ENCODE measurements around the gene COL18A1.

The COL18A1 gene

GRCh38 chr21:45533361-45533845, 128.4 kb downstream of the COL18A1 start:
- no peak for DNase-seq (ENCODE audit: low read depth in 2 of 2)

GRCh38 chr21:45533846-45534635, 129.1 kb downstream of the COL18A1 start:
- DNase-seq (ENCODE audit: low read depth in 2 of 2) = no peak

- no peak for DNase-seq (ENCODE audit: low read depth in 2 of 2)
Measured at GRCh38 chr21:45534636-45535331, 129.8 kb downstream of the COL18A1 start.

- no peak for DNase-seq (ENCODE audit: low read depth in 2 of 2)
Measured at GRCh38 chr21:45535341-45536081, 130.5 kb downstream of the COL18A1 start.

GRCh38 chr21:45536301-45537081, 131.5 kb downstream of the COL18A1 start:
- DNase-seq (ENCODE audit: low read depth in 2 of 2) = no peak

- no peak for DNase-seq (ENCODE audit: low read depth in 2 of 2)
Measured at GRCh38 chr21:45537111-45537745, 132.3 kb downstream of the COL18A1 start.

- DNase-seq (ENCODE audit: low read depth in 2 of 2) = no peak
Measured at GRCh38 chr21:45537746-45538291, 132.9 kb downstream of the COL18A1 start.

- no peak for DNase-seq (ENCODE audit: low read depth in 2 of 2)
Measured at GRCh38 chr21:45538381-45539045, 133.5 kb downstream of the COL18A1 start.

- no peak for DNase-seq (ENCODE audit: low read depth in 2 of 2)
Measured at GRCh38 chr21:45539046-45539795, 134.3 kb downstream of the COL18A1 start.

- DNase-seq (ENCODE audit: low read depth in 2 of 2) = no peak
Measured at GRCh38 chr21:45539796-45540600, 135.0 kb downstream of the COL18A1 start.

- DNase-seq (ENCODE audit: low read depth in 2 of 2) = no peak
Measured at GRCh38 chr21:45540601-45540970, 135.6 kb downstream of the COL18A1 start.

GRCh38 chr21:45541221-45542039, 136.5 kb downstream of the COL18A1 start:
- DNase-seq (ENCODE audit: low read depth in 2 of 2) = peak; percentile 20 to 36

- peak; percentile 34 to 46 for DNase-seq (ENCODE audit: low read depth in 2 of 2)
Measured at GRCh38 chr21:45542242-45542666, 137.3 kb downstream of the COL18A1 start, which contains the start of gene SLC19A1. TSS of gene SLC19A1 (minus strand) at chr21:45542440. CDS start at chr21:45537959, 4,481 bp downstream.

- DNase-seq (ENCODE audit: low read depth in 2 of 2) = no peak
Measured at GRCh38 chr21:45542667-45543370, 137.9 kb downstream of the COL18A1 start.

GRCh38 chr21:45543371-45543709, 138.4 kb downstream of the COL18A1 start:
- no peak for DNase-seq (ENCODE audit: low read depth in 2 of 2)

GRCh38 chr21:45543710-45544448, 138.9 kb downstream of the COL18A1 start:
- no peak for DNase-seq (ENCODE audit: low read depth in 2 of 2)

Measured in stimulated activated CD8-positive, alpha-beta memory T cell treated with anti-CD3 and anti-CD28 coated beads, Interleukin-7, amount 100 ng/mL, for 1 hour (primary cell).